ENCODE results near the gene RNF7. TPM values are rescaled to one million over a fixed set of nuclear protein-coding genes. Genes with fewer than 3 reads are reported as not detected.

Gene RNF7
- total and polyA plus RNA-seq, 2 of the 4 experiments (the other 2 are of a cell fraction) = 98.7 to 149 TPM

- dilution Hi-C loops (cut with HindIII; ENCODE audit: low sequenced_read_pairs, unreplicated experiment) = no loop called here
- H2BK120ac ChIP-seq (ENCODE audit: low read depth, low read length) = no peak overlapping the region
These were observed 14.8 kb upstream of the RNF7 start for GRCh38 chr3:141723255-141723654.

More at GRCh38 chr3:141723255-141723654, 14.8 kb upstream of the RNF7 start:
- intact Hi-C loops (cut with micrococcal nuclease) = no loop called here
- no peak overlapping the region for H2AK5ac ChIP-seq (ENCODE audit: low read depth, low read length)
- TF ChIP-seq USF2 (IDR thresholded peaks at IDR 0.05; ENCODE audit: low read depth, low read length) (no peak), CTCF (conservative IDR thresholded peaks at IDR 0.05; ENCODE audit: low read depth, low read length) (no peak), RAD21 (IDR thresholded peaks at IDR 0.05; ENCODE audit: low read length) (no peak), MXI1 (IDR thresholded peaks at IDR 0.05; ENCODE audit: borderline replicate concordance, low read depth, low read length) (no peak), CHD1 (IDR thresholded peaks at IDR 0.05; ENCODE audit: low read depth, low read length) (no peak), BHLHE40 (IDR thresholded peaks at IDR 0.05; ENCODE audit: low read depth, low read length) (no peak), MAZ (IDR thresholded peaks at IDR 0.05; ENCODE audit: borderline replicate concordance, low read depth, low read length) (no peak)
- no peaks in the 10 kb centered on the region for H3K27me3 ChIP-seq (ENCODE audit: control insufficient read depth, insufficient read depth, low read length)
- H2BK5ac ChIP-seq (ENCODE audit: low read depth, low read length, poor library complexity, severe bottlenecking) = no peak overlapping the region
- no peak overlapping the region for H3K4me2 ChIP-seq (ENCODE audit: low read depth, low read length)
- no peak overlapping the region for H4K8ac ChIP-seq (ENCODE audit: low read depth in 2 of 2, low read length in 2 of 2)
- H3K23ac ChIP-seq (ENCODE audit: low read depth, low read length) = no peak overlapping the region
- BruUV-seq (replicated peaks) = no TSS peak
- no peak overlapping the region for H4K91ac ChIP-seq (ENCODE audit: insufficient read depth, low read depth, low read length)
- no peak overlapping the region for H2BK20ac ChIP-seq (ENCODE audit: low read depth, low read length)
- ChIA-PET CTCF (interaction anchor here (0.5 kb wide), 1 partner anchor 130 kb away, joined by 3 read pairs; no protein-coding TSS in a partner anchor), POLR2A (ENCODE audit: unreplicated experiment) (interaction anchor here (1.0 kb wide), 1 partner anchor 12 kb away, joined by 3 read pairs; no protein-coding TSS in a partner anchor)
- ATAC-seq (ENCODE audit: low read depth) (no peak), DNase-seq (no peak)
- no peak overlapping the region for H3K4ac ChIP-seq (ENCODE audit: low read depth, low read length)
- H3K27ac ChIP-seq (ENCODE audit: insufficient read depth, low read length) = no peak overlapping the region
- no peak overlapping the region for H3K4me3 ChIP-seq (ENCODE audit: insufficient read depth, low read depth, low read length)
- H2BK15ac ChIP-seq (ENCODE audit: low read depth, low read length) = no peak overlapping the region
- no peak overlapping the region for H2AK9ac ChIP-seq (replicated peaks; ENCODE audit: low read depth, low read length, poor library complexity)
- peaks cover 3% of the 10 kb centered on the region; the same call in 1 of the 2 replicates for H3K4me1 ChIP-seq (ENCODE audit: control insufficient read depth, insufficient read depth, low read length)
- H3K9me3 ChIP-seq (ENCODE audit: control insufficient read depth, insufficient read depth, low read length) = no peaks in the 10 kb centered on the region
- no peaks in the 10 kb centered on the region for H3K36me3 ChIP-seq (ENCODE audit: control insufficient read depth, insufficient read depth, low read length)
- H2AFZ ChIP-seq (replicated peaks; ENCODE audit: low read length, poor library complexity) = no peak overlapping the region
- no peak overlapping the region for H3K14ac ChIP-seq (replicated peaks; ENCODE audit: low read depth, low read length)
- H3K79me1 ChIP-seq (ENCODE audit: low read depth in 1 of 2, low read length in 2 of 2) = no peaks in the 10 kb centered on the region
- no peak overlapping the region for H3K9ac ChIP-seq (ENCODE audit: low read depth, low read length)
- no peak overlapping the region for H3K56ac ChIP-seq (ENCODE audit: extremely low read depth, insufficient read depth, low read length)
- no peak overlapping the region for H3K18ac ChIP-seq (ENCODE audit: low read depth, low read length)
- no peaks in the 10 kb centered on the region for H4K20me1 ChIP-seq (ENCODE audit: insufficient read depth, low read length)
- H4K5ac ChIP-seq (ENCODE audit: low read depth, low read length) = no peak overlapping the region
- peaks cover 2% of the 10 kb centered on the region; the same call in 1 of the 2 replicates for H3K9me1 ChIP-seq (ENCODE audit: insufficient read depth, low read length)
- in situ Hi-C loops (cut with MboI; ENCODE audit: low sequenced_read_pairs) = no loop called here

Measured in IMR-90 (cell line).